ENCODE data around the gene GUSB. TPM values are rescaled to one million over a fixed set of nuclear protein-coding genes. Genes with fewer than 3 reads are reported as not detected.
"Not testable (repeated sequence)": the region's sequence is repeated elsewhere in the genome, so short reads cannot be mapped to it uniquely, and the experiment has no call there.

The GUSB gene
- total and polyA plus RNA-seq, 4 donors, result 39.8 to 68.4 (median 55.4) TPM

DNA sequence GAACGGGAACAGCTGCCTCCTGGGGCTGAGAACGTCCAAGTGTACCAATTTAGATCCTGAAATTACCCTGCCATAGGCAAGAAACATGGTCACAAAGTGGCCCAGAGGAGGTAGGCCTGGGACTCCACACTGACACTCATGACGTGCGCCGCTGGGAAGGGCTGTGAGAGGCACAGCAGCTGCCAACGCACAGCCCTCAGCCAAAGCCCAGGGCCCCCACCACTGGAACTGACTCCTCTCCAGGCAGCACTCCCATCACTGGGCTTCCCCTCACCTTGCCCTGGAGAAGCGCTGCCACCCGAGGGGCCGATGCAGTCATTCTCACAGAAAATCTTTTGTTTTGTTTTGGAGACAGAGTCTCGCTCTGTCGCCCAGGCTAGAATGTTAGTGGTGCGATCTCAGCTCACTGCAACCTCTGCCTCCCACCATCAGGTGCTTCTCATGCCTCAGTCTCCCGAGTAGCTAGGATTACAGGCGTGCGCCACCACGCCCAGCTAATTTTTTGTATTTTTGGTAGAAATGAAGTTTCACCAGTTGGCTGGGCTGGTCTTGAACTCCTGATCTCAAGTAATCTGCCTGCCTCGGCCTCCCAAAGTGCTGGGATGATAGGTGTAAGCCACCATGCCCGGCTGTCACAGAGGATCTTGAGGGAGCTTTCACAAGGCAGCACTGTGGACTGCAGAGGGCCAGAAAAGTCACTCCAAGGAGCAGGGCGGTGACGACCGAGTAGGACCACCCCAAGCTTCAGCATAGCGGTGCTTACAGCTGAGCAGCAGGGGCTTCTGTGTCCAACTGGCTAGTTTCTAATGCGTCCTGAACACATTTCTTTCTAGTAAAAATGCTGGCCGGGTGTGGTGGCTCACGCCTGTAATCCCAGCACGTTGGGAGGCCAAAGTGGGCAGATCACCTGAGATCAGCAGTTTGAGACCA is 13.5 kb downstream of the GUSB start:
- TF ChIP-seq, protein P1, sequence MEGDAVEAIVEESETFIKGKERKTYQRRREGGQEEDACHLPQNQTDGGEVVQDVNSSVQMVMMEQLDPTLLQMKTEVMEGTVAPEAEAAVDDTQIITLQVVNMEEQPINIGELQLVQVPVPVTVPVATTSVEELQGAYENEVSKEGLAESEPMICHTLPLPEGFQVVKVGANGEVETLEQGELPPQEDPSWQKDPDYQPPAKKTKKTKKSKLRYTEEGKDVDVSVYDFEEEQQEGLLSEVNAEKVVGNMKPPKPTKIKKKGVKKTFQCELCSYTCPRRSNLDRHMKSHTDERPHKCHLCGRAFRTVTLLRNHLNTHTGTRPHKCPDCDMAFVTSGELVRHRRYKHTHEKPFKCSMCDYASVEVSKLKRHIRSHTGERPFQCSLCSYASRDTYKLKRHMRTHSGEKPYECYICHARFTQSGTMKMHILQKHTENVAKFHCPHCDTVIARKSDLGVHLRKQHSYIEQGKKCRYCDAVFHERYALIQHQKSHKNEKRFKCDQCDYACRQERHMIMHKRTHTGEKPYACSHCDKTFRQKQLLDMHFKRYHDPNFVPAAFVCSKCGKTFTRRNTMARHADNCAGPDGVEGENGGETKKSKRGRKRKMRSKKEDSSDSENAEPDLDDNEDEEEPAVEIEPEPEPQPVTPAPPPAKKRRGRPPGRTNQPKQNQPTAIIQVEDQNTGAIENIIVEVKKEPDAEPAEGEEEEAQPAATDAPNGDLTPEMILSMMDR (IDR thresholded peaks at IDR 0.05; ENCODE audit: control extremely low read depth, extremely low read depth), result no peak
- WGBS, 2 donors, result 95 to 97% methylated on average over 26 of the region's 26 CpGs
- peaks cover 37 to 63% (median 50%) of the 10 kb centered on the region in 4 donors for H3K36me3 ChIP-seq (ENCODE audit: control insufficient read depth in 4 of 4, insufficient read depth in 4 of 4, low read length in 4 of 4)
- no peak for DNase-seq
- no peak overlapping the region for H3K27ac ChIP-seq (ENCODE audit: low read depth in 1 of 2, low read length in 1 of 2)
- H3K9me3 ChIP-seq (ENCODE audit: control insufficient read depth in 4 of 4, insufficient read depth in 3 of 4, low read length in 3 of 4), result no peaks in the 10 kb centered on the region
- H3K27me3 ChIP-seq (ENCODE audit: control insufficient read depth in 3 of 3, insufficient read depth in 3 of 3, low read length in 2 of 3), result no peaks in the 10 kb centered on the region
- H3K4me1 ChIP-seq (ENCODE audit: control insufficient read depth in 5 of 5, insufficient read depth in 5 of 5, low read length in 5 of 5), result no peaks in the 10 kb centered on the region
- no peak overlapping the region for H3K9ac ChIP-seq (ENCODE audit: insufficient read depth in 1 of 2, low read length in 2 of 2)
- H3K4me3 ChIP-seq, result no peak overlapping the region
- ATAC-seq (ENCODE audit: insufficient read depth, low FRiP score), result no peak

DNA sequence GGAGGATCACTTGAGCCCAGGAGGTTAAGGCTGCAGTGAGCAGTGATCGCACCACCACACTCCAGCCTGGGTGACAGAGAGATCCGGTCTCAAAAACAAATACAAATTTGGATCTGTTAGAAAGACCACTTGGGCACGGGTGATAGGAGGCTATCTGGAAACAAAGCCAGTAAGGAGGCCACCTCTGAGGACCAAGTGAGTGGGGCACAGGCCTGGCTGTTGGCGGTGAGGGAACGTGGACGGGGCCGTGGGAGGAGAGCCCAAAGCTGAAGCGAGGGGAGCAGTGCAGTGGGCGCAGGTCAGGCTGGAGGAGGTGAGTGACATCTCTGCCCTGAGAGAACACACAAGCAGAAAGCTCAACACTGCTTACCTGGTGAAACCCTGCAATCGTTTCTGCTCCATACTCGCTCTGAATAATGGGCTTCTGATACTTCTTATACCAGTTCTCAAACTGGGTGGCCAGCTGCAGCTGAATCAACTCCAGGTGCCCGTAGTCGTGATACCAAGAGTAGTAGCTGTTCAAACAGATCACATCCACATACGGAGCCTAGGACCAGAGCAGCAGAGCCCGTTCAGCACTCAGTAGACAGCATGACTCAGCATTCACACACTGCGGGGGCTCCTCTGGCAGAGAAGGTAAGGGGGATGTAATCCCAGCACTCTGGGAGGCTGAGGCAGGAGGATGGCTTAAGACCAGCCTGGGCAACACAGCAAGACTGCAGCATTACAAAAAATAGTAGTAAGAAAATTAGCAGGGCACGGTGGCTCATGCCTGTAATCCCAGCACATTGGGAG is 14.5 kb downstream of the GUSB start:
- ATAC-seq (ENCODE audit: insufficient read depth, low FRiP score) (no peak), DNase-seq (no peak)
- TF ChIP-seq, protein P1 (IDR thresholded peaks at IDR 0.05; ENCODE audit: control extremely low read depth, extremely low read depth), result no peak
- H3K4me3 ChIP-seq, result no peak overlapping the region
- no peaks in the 10 kb centered on the region for H3K9me3 ChIP-seq (ENCODE audit: control insufficient read depth in 4 of 4, insufficient read depth in 3 of 4, low read length in 3 of 4)
- no peak overlapping the region for H3K9ac ChIP-seq (ENCODE audit: insufficient read depth in 1 of 2, low read length in 2 of 2)
- H3K36me3 ChIP-seq (ENCODE audit: control insufficient read depth in 4 of 4, insufficient read depth in 4 of 4, low read length in 4 of 4), result peaks cover 38 to 61% (median 49%) of the 10 kb centered on the region in 4 donors
- no peaks in the 10 kb centered on the region for H3K27me3 ChIP-seq (ENCODE audit: control insufficient read depth in 3 of 3, insufficient read depth in 3 of 3, low read length in 2 of 3)
- H3K27ac ChIP-seq (ENCODE audit: low read depth in 1 of 2, low read length in 1 of 2), result no peak overlapping the region
- no peaks in the 10 kb centered on the region for H3K4me1 ChIP-seq (ENCODE audit: control insufficient read depth in 5 of 5, insufficient read depth in 5 of 5, low read length in 5 of 5)
- 94 to 96% methylated on average over 17 of the region's 17 CpGs for WGBS, 2 donors

DNA sequence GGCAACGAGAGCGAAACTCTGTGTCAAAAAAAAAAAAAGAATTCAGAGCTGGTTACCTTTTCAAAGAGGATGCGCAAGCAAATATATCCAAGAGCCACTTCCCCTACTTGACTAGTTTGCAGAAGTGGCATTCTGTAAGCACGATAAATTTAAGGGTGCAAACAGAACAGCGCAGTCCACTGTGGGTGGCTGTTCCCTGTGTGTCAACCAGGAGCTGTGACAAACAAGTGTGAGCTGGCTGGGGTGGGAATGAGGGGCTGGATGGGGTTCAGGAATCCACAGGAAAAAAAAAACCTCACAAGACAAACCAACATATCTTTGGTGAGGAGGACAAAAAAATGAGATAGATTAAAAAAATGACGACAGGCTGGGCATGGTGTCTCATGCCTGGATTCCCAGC is 15.9 kb downstream of the GUSB start:
- DNase-seq (no peak), ATAC-seq (ENCODE audit: insufficient read depth, low FRiP score) (no peak)
- H3K27me3 ChIP-seq (ENCODE audit: control insufficient read depth in 3 of 3, insufficient read depth in 3 of 3, low read length in 2 of 3), result no peaks in the 10 kb centered on the region
- H3K4me3 ChIP-seq, result no peak overlapping the region
- TF ChIP-seq, protein P1 (IDR thresholded peaks at IDR 0.05; ENCODE audit: control extremely low read depth, extremely low read depth), result no peak
- no peaks in the 10 kb centered on the region for H3K4me1 ChIP-seq (ENCODE audit: control insufficient read depth in 5 of 5, insufficient read depth in 5 of 5, low read length in 5 of 5)
- no peak overlapping the region for H3K9ac ChIP-seq (ENCODE audit: insufficient read depth in 1 of 2, low read length in 2 of 2)
- no peak overlapping the region for H3K27ac ChIP-seq (ENCODE audit: low read depth in 1 of 2, low read length in 1 of 2)
- no peaks in the 10 kb centered on the region for H3K9me3 ChIP-seq (ENCODE audit: control insufficient read depth in 4 of 4, insufficient read depth in 3 of 4, low read length in 3 of 4)
- WGBS, 2 donors, result 88 to 92% methylated on average over 6 of the region's 6 CpGs
- H3K36me3 ChIP-seq (ENCODE audit: control insufficient read depth in 4 of 4, insufficient read depth in 4 of 4, low read length in 4 of 4), result peaks cover 38 to 63% (median 51%) of the 10 kb centered on the region in 4 donors

DNA sequence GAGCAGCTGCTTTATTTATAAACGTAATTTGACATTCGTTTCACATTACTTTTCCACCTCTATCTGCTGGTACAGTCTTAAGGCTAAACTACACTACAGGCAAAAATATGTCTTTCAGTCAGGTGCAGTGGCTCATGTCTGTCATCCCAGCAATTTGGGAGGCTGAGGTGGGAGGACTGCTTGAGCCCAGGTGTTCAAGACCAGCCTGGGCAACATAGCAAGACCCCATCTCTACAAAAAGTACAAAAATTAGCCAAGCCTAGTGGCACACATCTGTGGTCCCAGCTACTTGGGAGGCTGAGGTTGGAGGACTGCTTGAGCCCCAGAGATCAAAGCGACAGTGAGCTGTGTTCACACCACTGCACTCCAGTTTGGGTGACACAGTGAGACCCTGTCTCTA is 17.3 kb downstream of the GUSB start:
- H3K27ac ChIP-seq (ENCODE audit: low read depth in 1 of 2, low read length in 1 of 2); H3K9me3 ChIP-seq (ENCODE audit: control insufficient read depth in 4 of 4, insufficient read depth in 3 of 4, low read length in 3 of 4); H3K4me1 ChIP-seq (ENCODE audit: control insufficient read depth in 5 of 5, insufficient read depth in 5 of 5, low read length in 5 of 5); DNase-seq; H3K4me3 ChIP-seq; H3K27me3 ChIP-seq (ENCODE audit: control insufficient read depth in 3 of 3, insufficient read depth in 3 of 3, low read length in 2 of 3); H3K9ac ChIP-seq (ENCODE audit: insufficient read depth in 1 of 2, low read length in 2 of 2); ATAC-seq (ENCODE audit: insufficient read depth, low FRiP score): not testable (repeated sequence)
- peaks cover 41 to 62% (median 51%) of the 10 kb centered on the region in 4 donors for H3K36me3 ChIP-seq (ENCODE audit: control insufficient read depth in 4 of 4, insufficient read depth in 4 of 4, low read length in 4 of 4)
- WGBS, 2 donors, result 93 to 97% methylated on average over 3 of the region's 3 CpGs
